CD14-positive monocyte (primary cell): ENCODE results near the gene WDFY3. TPM values are rescaled to one million over a fixed set of nuclear protein-coding genes. Genes with fewer than 3 reads are reported as not detected.

ENCODE experiments used
- DNase-seq, 3 donors: peaks; one replicate each; pipeline ENCODE4 v3.0.0-alpha.2; 2011 to 2022
- H2AFZ ChIP-seq: 2 replicates; pipeline ENCODE4 v1.6.0; 2012; ENCODE audit warnings: mild to moderate bottlenecking, low read depth, low read length, inconsistent platforms; ENCODE audit not compliant: insufficient read depth, poor library complexity, severe bottlenecking
- H3K27ac ChIP-seq, 2 donors: 1 replicate in 1 of 2; 2 replicates in 1 of 2; pipeline ENCODE4 v1.5.1; 2012 to 2013; ENCODE audit warnings: low read length in 2 of 2, control low read depth in 1 of 2, inconsistent platforms in 1 of 2, low read depth in 1 of 2, mild to moderate bottlenecking in 1 of 2
- H3K27me3 ChIP-seq, 2 donors: one replicate each; pipeline versions ENCODE4 v1.6.0 to v1.6.1; 2011 to 2013; ENCODE audit warnings: low read length in 2 of 2; ENCODE audit not compliant: control insufficient read depth in 2 of 2, insufficient read depth in 2 of 2
- H3K36me3 ChIP-seq, 2 donors: replicated peaks in 1 of 2; 1 replicate in 1 of 2; 2 replicates in 1 of 2; pipeline versions ENCODE4 v1.5.1 to v1.6.1; 2012 to 2013; ENCODE audit warnings: low read length in 2 of 2, control low read depth in 1 of 2, inconsistent platforms in 1 of 2, mild to moderate bottlenecking in 1 of 2; ENCODE audit not compliant: insufficient read depth in 2 of 2, control insufficient read depth in 1 of 2
- H3K4me1 ChIP-seq, 2 donors: 1 replicate in 1 of 2; 2 replicates in 1 of 2; pipeline versions ENCODE4 v1.5.1 to v1.6.1; 2012 to 2013; ENCODE audit warnings: low read length in 2 of 2, control low read depth in 1 of 2, inconsistent platforms in 1 of 2, mild to moderate bottlenecking in 1 of 2, moderate library complexity in 1 of 2; ENCODE audit not compliant: insufficient read depth in 2 of 2, control insufficient read depth in 1 of 2
- H3K4me2 ChIP-seq: replicated peaks from 2 replicates; pipeline ENCODE3; 2012; ENCODE audit warnings: low read length, moderate library complexity, mild to moderate bottlenecking; ENCODE audit not compliant: poor library complexity, severe bottlenecking; ENCODE audit errors: extremely low read depth
- H3K4me3 ChIP-seq, 3 experiments: fragments of 200-600 bp in 1 of 3; sonication (generic) in 1 of 3; replicated peaks in 1 of 3; 1 replicate in 2 of 3; 2 replicates in 1 of 3; pipeline ENCODE4 v1.5.1; 2011 to 2013; ENCODE audit warnings: low read length in 3 of 3, mild to moderate bottlenecking in 3 of 3, control low read depth in 2 of 3, low read depth in 2 of 3, inconsistent platforms in 1 of 3, moderate library complexity in 1 of 3
- H3K79me2 ChIP-seq: 2 replicates; pipeline ENCODE4 v1.6.0; 2012; ENCODE audit warnings: mild to moderate bottlenecking, control low read depth, inconsistent platforms, low read length, moderate library complexity; ENCODE audit not compliant: insufficient read depth
- H3K9ac ChIP-seq: 2 replicates; pipeline ENCODE4 v1.6.0; 2017; ENCODE audit warnings: low read length, mild to moderate bottlenecking; ENCODE audit not compliant: insufficient read depth, poor library complexity, severe bottlenecking
- H3K9me3 ChIP-seq, 2 donors: replicated peaks in 1 of 2; 1 replicate in 1 of 2; 2 replicates in 1 of 2; pipeline versions ENCODE4 v1.5.1 to v1.6.1; 2012 to 2013; ENCODE audit warnings: low read length in 2 of 2, control low read depth in 1 of 2; ENCODE audit not compliant: control insufficient read depth in 1 of 2, insufficient read depth in 1 of 2
- H4K20me1 ChIP-seq: 2 replicates; pipeline ENCODE4 v1.6.0; 2012; ENCODE audit warnings: mild to moderate bottlenecking, low read length, control low read depth, moderate library complexity; ENCODE audit not compliant: insufficient read depth
- H3K27ac Mint-ChIP-seq, 7 donors: one replicate each; pipeline ENCODE4 v1.8.0; 2020; ENCODE audit warnings: mild to moderate bottlenecking in 7 of 7, mixed read lengths in 7 of 7, moderate library complexity in 6 of 7, inconsistent platforms in 2 of 7
- H3K27me3 Mint-ChIP-seq, 3 donors: one replicate each; pipeline ENCODE4 v1.8.0; 2021 to 2022; ENCODE audit warnings: low read depth in 3 of 3, mild to moderate bottlenecking in 3 of 3, mixed read lengths in 3 of 3, moderate library complexity in 3 of 3, inconsistent platforms in 1 of 3
- H3K36me3 Mint-ChIP-seq, 2 donors: one replicate each; pipeline ENCODE4 v1.8.0; 2020; ENCODE audit warnings: mixed read lengths in 2 of 2, inconsistent platforms in 1 of 2, mild to moderate bottlenecking in 1 of 2
- H3K4me1 Mint-ChIP-seq: one replicate; pipeline ENCODE4 v1.8.0; 2020; ENCODE audit warnings: mild to moderate bottlenecking, mixed read lengths
- H3K4me3 Mint-ChIP-seq, 2 donors: one replicate each; pipeline ENCODE4 v1.8.0; 2020; ENCODE audit warnings: mild to moderate bottlenecking in 2 of 2, mixed read lengths in 2 of 2, moderate library complexity in 1 of 2
- H3K9me3 Mint-ChIP-seq, 7 donors: one replicate each; pipeline ENCODE4 v1.8.0; 2020 to 2022; ENCODE audit warnings: mixed read lengths in 7 of 7, mild to moderate bottlenecking in 6 of 7, moderate library complexity in 6 of 7, inconsistent platforms in 2 of 7
- CTCF ChIP-seq: fragments of 200-600 bp; IDR thresholded peaks from one replicate; pipeline ENCODE4 v1.8.0; 2022; ENCODE audit warnings: antibody characterized with exemption, mild to moderate bottlenecking
- WGBS: methylation state at CpG from one replicate; pipeline ENCODE4 v1.1.5; 2013; ENCODE audit warnings: missing lambda C conversion rate; ENCODE audit not compliant: insufficient coverage; 5-methylcytosine and 5-hydroxymethylcytosine counted together
- intact Hi-C, 2 donors: fragments of 100-400 bp; cut with micrococcal nuclease; formaldehyde crosslinking; loops; one replicate each; pipeline versions ENCODE4 v1.15.0 to v1.15.1; 2023
- polyA plus RNA-seq, 3 donors: library from polyadenylated mRNA; depleted of rRNA in 1 of 3; unstranded in 2 of 3; stranded (reverse) in 1 of 3; fragments of 300-500 nt in 2 of 3; fragments of >200 nt in 1 of 3; fragmentation: Illumina TruSeq in 2 of 3; gene quantifications; 1 replicate in 2 of 3; 2 replicates in 1 of 3; pipeline ENCODE4 v1.2.3, GENCODE V29; 2012 to 2021

Gene WDFY3
- polyA plus RNA-seq, 3 donors: 5.6 to 35.5 (median 5.9) TPM

GRCh38 chr4:84726356-84726755 is 240.1 kb downstream of the WDFY3 start:
- whole genome bisulfite sequencing: no CpG with 5 or more reads among the region's 2 CpGs

GRCh38 chr4:84722720-84723119 is 243.8 kb downstream of the WDFY3 start:
- H3K27me3 ChIP-seq: no peaks in the 10 kb centered on the region
- no CpG with 5 or more reads among the region's 1 CpG for WGBS
- Mint-ChIP-seq H3K27me3 (no peaks in the 10 kb centered on the region), H3K4me1 (no peaks in the 10 kb centered on the region), H3K27ac (no peak overlapping the region), H3K4me3 (no peak overlapping the region), H3K36me3 (peaks cover 76 to 85% of the 10 kb centered on the region in 2 donors), H3K9me3 (no peaks in the 10 kb centered on the region)
- no peaks in the 10 kb centered on the region for H3K4me1 ChIP-seq
- no peak overlapping the region for H3K27ac ChIP-seq
- H2AFZ ChIP-seq: no peak overlapping the region
- no peaks in the 10 kb centered on the region for H3K9me3 ChIP-seq
- peaks cover 71 to 96% of the 10 kb centered on the region in 2 donors for H3K36me3 ChIP-seq
- no peak for TF ChIP-seq CTCF
- DNase-seq: no peak
- H3K79me2 ChIP-seq: no peaks in the 10 kb centered on the region
- H4K20me1 ChIP-seq: peaks cover 11% of the 10 kb centered on the region
- no peak overlapping the region for H3K9ac ChIP-seq
- no peak overlapping the region for H3K4me2 ChIP-seq
- intact Hi-C loops: no loop called here
- no peak overlapping the region for H3K4me3 ChIP-seq

More at GRCh38 chr4:84726356-84726755, 240.1 kb downstream of the WDFY3 start:
- no peak for TF ChIP-seq CTCF
- no peaks in the 10 kb centered on the region for H3K9me3 Mint-ChIP-seq
- Histone ChIP-seq H2AFZ (no peak overlapping the region), H3K9me3 (no peaks in the 10 kb centered on the region), H3K36me3 (peaks cover 52 to 87% of the 10 kb centered on the region in 2 donors), H4K20me1 (no peaks in the 10 kb centered on the region), H3K4me2 (no peak overlapping the region), H3K79me2 (no peaks in the 10 kb centered on the region), H3K27ac (no peak overlapping the region), H3K27me3 (no peaks in the 10 kb centered on the region), H3K4me1 (no peaks in the 10 kb centered on the region), H3K4me3 (no peak overlapping the region), H3K9ac (no peak overlapping the region)
- no peak overlapping the region for H3K27ac Mint-ChIP-seq
- peaks cover 52 to 72% of the 10 kb centered on the region in 2 donors for H3K36me3 Mint-ChIP-seq
- no peaks in the 10 kb centered on the region for H3K27me3 Mint-ChIP-seq
- no peak overlapping the region for H3K4me3 Mint-ChIP-seq
- no peak for DNase-seq
- intact Hi-C loops: no loop called here
- no peaks in the 10 kb centered on the region for H3K4me1 Mint-ChIP-seq
